Psoas muscle (tissue), 8 donors: Measurements from ENCODE around the gene HDLBP. TPM values are rescaled to one million over a fixed set of nuclear protein-coding genes. Genes with fewer than 3 reads are reported as not detected.
A peak's percentile ranks its signal among the peaks of the same experiment; 100 is the strongest.

Experiments
- ATAC-seq, 4 donors: fragments of 200-7000 bp; cut with Tn5 transposase; one replicate each; pipeline ENCODE4 v1.9.1; 2020; ENCODE audit warnings: moderate library complexity in 3 of 4, mild to moderate bottlenecking in 2 of 4
- DNase-seq, 2 donors: peaks; one replicate each; pipeline ENCODE4 v3.0.0-alpha.2; 2020
- H3K27ac ChIP-seq: fragments of 200-600 bp; one replicate; pipeline ENCODE4 v1.8.0; 2022
- H3K27me3 ChIP-seq, 3 donors: fragments of 200-600 bp in 1 of 3; one replicate each; pipeline versions ENCODE4 v1.6.1 to v1.8.0; 2013 to 2022; ENCODE audit warnings: low read length in 2 of 3, mild to moderate bottlenecking in 2 of 3, moderate library complexity in 1 of 3; ENCODE audit not compliant: insufficient read depth in 3 of 3
- H3K36me3 ChIP-seq, 2 donors: fragments of 200-600 bp in 1 of 2; one replicate each; pipeline versions ENCODE4 v1.6.1 to v1.8.0; 2013 to 2022; ENCODE audit warnings: low read depth in 1 of 2, mild to moderate bottlenecking in 1 of 2, moderate library complexity in 1 of 2; ENCODE audit not compliant: insufficient read depth in 1 of 2
- H3K4me1 ChIP-seq: fragments of 200-600 bp; one replicate; pipeline ENCODE4 v1.8.0; 2022
- H3K4me3 ChIP-seq: fragments of 200-600 bp; one replicate; pipeline ENCODE4 v1.8.0; 2022; ENCODE audit warnings: mild to moderate bottlenecking
- H3K9me3 ChIP-seq: fragments of 200-600 bp; one replicate; pipeline ENCODE4 v1.8.0; 2022
- WGBS, 3 donors: extraction: QIAGEN DNeasy Blood & Tissue Kit; methylation state at CpG; one replicate each; pipeline versions ENCODE4 v1.1.6 to v1.1.7; 2013; 5-methylcytosine and 5-hydroxymethylcytosine counted together
- intact Hi-C, 2 donors: fragments of 100-400 bp; cut with DNase I; formaldehyde crosslinking; loops; one replicate each; pipeline versions ENCODE4 v1.11.0 to v1.14.2; 2022
- polyA plus RNA-seq, 3 donors: library from polyadenylated mRNA; stranded (reverse); fragments of 200-250 nt; gene quantifications; one replicate each; pipeline ENCODE4 v1.2.3, GENCODE V29; 2013
- total RNA-seq, 4 donors: library from RNA; stranded (reverse); fragmentation: NEBNext Ultra II Directional in 2 of 4; extraction: Animal tissue kit (Norgen Biotek cat#: 25700) in 2 of 4; gene quantifications; one replicate each; pipeline versions ENCODE4 v1.2.1 to v1.2.4, GENCODE V29; 2021 to 2023
- TF ChIP-seq, protein P1 (sequence below): fragments of 200-600 bp; IDR thresholded peaks from one replicate; pipeline ENCODE4 v1.8.0; 2022; ENCODE audit warnings: antibody characterized with exemption
- donor health status: healthy with polysubstance abuse.
- donor health status: DM: no; HTN: no; CAD: no; lungs with moderate emphysema.
- donor health status: Bipolar disorder and iron deficiency.
- donor health status: healthy.
- donor health status: DM: yes; HTN: yes; CAD: no.
- donor health status: DM: no; HTN: no; CAD: no.
- donor health status: DM: no; HTN: no; CAD: no.
- donor health status: DM: yes; HTN: yes; CAD: no.

HDLBP gene
- total and polyA plus RNA-seq, 7 donors: 264 to 526 (median 421) TPM

DNA sequence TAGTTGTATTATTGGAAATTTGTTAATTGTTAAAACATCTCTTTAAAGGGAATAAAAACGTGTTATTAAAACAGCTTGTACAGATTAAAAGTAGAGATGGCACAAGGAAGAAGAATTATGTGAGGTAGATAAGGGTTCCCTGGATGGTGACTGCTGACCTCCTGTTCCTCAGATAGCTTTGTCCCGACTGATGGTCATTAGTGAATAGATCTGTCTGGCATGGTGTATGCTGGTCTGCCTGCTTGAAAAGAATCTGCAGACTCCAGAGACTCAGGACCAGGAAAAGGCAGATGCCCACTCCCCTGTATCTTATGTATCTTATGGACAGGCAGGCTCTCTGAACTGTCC lies 35.0 kb upstream of the HDLBP start:
- no peaks in the 10 kb centered on the region for H3K27me3 ChIP-seq
- TF ChIP-seq, protein P1, sequence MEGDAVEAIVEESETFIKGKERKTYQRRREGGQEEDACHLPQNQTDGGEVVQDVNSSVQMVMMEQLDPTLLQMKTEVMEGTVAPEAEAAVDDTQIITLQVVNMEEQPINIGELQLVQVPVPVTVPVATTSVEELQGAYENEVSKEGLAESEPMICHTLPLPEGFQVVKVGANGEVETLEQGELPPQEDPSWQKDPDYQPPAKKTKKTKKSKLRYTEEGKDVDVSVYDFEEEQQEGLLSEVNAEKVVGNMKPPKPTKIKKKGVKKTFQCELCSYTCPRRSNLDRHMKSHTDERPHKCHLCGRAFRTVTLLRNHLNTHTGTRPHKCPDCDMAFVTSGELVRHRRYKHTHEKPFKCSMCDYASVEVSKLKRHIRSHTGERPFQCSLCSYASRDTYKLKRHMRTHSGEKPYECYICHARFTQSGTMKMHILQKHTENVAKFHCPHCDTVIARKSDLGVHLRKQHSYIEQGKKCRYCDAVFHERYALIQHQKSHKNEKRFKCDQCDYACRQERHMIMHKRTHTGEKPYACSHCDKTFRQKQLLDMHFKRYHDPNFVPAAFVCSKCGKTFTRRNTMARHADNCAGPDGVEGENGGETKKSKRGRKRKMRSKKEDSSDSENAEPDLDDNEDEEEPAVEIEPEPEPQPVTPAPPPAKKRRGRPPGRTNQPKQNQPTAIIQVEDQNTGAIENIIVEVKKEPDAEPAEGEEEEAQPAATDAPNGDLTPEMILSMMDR: no peak
- no peak for DNase-seq
- peaks cover 3% of the 10 kb centered on the region for H3K4me1 ChIP-seq
- no peak for ATAC-seq
- H3K4me3 ChIP-seq: no peak overlapping the region
- no peak overlapping the region for H3K27ac ChIP-seq
- intact Hi-C loops: loop anchor here in 1 of 2 donors (5.0 kb wide), 2 partner anchors 33 to 78 kb away; partner anchors contain the start of genes HDLBP and SEPTIN2
- no peaks in the 10 kb centered on the region for H3K9me3 ChIP-seq
- whole genome bisulfite sequencing, 3 donors: 79 to 90% (median 88%) methylated on average over 2 of the region's 2 CpGs
- peaks cover 7 to 92% of the 10 kb centered on the region in 2 donors for H3K36me3 ChIP-seq

DNA sequence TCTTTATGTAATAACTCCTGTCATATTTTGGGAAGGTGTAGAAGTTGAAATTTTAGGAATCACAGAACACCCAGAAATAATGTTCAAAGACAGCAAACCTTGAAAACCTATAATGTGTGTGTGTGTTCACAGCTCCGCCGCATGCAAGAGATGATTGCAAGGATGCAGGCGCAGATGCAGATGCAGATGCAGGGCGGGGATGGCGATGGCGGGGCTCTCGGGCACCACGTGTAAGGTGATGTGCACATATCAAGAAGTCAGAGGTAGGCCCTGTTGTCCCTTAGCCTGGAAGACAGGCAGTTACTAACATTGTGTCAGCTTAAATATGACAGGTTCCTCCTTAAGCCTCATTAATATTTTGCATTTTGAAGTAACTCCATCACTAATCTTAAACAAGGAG lies 34.5 kb upstream of the HDLBP start:
- H3K27ac ChIP-seq: no peak overlapping the region
- TF ChIP-seq, protein P1: no peak
- intact Hi-C loops: loop anchor here in 1 of 2 donors (5.0 kb wide), 2 partner anchors 33 to 78 kb away; partner anchors contain the start of genes HDLBP and SEPTIN2
- no peak overlapping the region for H3K4me3 ChIP-seq
- no peaks in the 10 kb centered on the region for H3K27me3 ChIP-seq
- H3K9me3 ChIP-seq: no peaks in the 10 kb centered on the region
- H3K4me1 ChIP-seq: peaks cover 3% of the 10 kb centered on the region
- WGBS, 3 donors: 94 to 95% (median 94%) methylated on average over 8 of the region's 8 CpGs
- ATAC-seq (no peak), DNase-seq (no peak)
- H3K36me3 ChIP-seq: peaks cover 11 to 98% of the 10 kb centered on the region in 2 donors

DNA sequence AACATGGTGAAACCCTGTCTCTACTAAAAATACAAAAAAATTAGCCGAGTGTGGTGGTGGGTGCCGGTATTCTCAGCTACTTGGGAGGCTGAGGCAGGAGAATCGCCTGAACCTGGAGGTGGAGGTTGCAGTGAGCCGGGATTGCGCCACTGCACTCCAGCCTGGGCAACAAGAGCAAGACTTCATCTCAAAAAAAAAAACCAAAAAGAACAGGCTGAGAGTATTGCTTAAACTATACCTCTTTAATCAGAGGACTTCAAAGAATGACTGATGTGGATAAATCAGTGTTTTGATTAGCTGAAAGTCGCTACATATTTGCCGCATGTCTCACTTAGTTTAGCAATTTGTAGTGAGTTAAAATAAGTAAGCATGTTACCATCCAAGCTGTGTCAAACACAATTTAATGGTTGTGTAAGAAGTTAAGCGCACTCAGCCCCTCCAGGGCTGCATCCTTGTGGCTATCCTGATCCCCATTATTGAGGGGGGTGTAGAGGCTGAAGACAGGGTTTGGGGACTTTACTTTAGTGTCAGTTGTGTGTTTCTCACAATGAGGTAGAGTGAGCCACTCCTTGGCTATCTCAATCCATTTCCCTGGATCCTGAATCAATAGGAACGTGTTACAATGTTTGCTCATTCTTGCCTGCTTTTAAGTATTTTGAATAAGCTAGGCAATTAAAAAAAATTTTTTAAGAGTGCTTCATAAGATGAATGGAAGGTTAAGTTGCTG lies 29.6 kb upstream of the HDLBP start:
- TF ChIP-seq, protein P1: no peak
- ATAC-seq: no peak
- no peak for DNase-seq
- intact Hi-C loops: no loop called here
- peaks cover 14 to 93% of the 10 kb centered on the region in 2 donors for H3K36me3 ChIP-seq
- no peak overlapping the region for H3K4me3 ChIP-seq
- H3K27ac ChIP-seq: no peak overlapping the region
- H3K4me1 ChIP-seq: peaks cover 14% of the 10 kb centered on the region
- no peaks in the 10 kb centered on the region for H3K27me3 ChIP-seq
- 86 to 89% (median 89%) methylated on average over 9 of the region's 9 CpGs for WGBS, 3 donors
- H3K9me3 ChIP-seq: no peaks in the 10 kb centered on the region

DNA sequence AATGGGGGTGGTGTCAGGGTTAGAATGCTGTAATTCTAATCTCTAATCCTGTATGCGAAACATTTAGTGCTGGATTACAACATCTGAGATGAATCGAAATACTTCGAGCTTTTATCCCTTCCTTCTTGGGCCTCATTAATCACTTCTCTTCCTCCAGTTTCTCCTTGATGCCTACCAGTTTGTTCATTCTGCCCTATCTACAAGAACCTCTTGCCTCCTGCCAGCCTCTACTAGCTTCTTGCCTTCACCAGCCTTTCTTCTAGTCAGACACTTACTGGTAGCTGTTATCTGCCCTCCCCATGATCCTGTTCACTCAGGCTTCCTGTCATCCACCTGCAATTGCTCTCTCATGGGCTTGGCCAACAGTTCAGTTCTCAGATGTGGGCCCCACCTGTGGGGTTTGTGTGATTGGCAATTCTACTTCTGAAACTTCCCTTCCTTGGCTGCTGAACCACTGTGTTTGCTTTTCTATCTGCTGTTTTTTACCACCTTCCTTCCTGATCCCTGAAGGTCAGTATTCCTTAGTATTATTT lies 25.2 kb upstream of the HDLBP start:
- TF ChIP-seq, protein P1: no peak
- H3K9me3 ChIP-seq: no peaks in the 10 kb centered on the region
- peak overlapping the region; percentile 87 for H3K27ac ChIP-seq
- peaks cover 18 to 82% of the 10 kb centered on the region in 2 donors for H3K36me3 ChIP-seq
- no peak for DNase-seq
- intact Hi-C loops: no loop called here
- peak in 3 of 4 donors; percentile 51 to 56 (median 53) for ATAC-seq
- peaks cover 26% of the 10 kb centered on the region for H3K4me1 ChIP-seq
- H3K27me3 ChIP-seq: no peaks in the 10 kb centered on the region
- 20 to 58% (median 25%) methylated on average over 3 of the region's 3 CpGs for WGBS, 3 donors
- peak overlapping the region; percentile 31 for H3K4me3 ChIP-seq
